Stimulated activated naive CD8-positive, alpha-beta T cell treated with anti-CD3 and anti-CD28 coated beads, Interleukin-15, amount 100 ng/mL, for 72 hours (primary cell): ENCODE data around the gene PLAU.

Experiments
- ATAC-seq: fragments of 150-1000 bp; cut with Tn5 transposase; 2 replicates; pipeline ENCODE4 v1.10.0; 2021; ENCODE audit warnings: mild to moderate bottlenecking, moderate library complexity
- DNase-seq, 2 donors: peaks; one replicate each; pipeline ENCODE4 v3.0.0; 2021 to 2022
- H3K27ac Mint-ChIP-seq, 2 donors: one replicate each; pipeline ENCODE4 v1.8.0; 2022; ENCODE audit warnings: mild to moderate bottlenecking in 2 of 2, mixed read lengths in 2 of 2, moderate library complexity in 2 of 2
- H3K27me3 Mint-ChIP-seq: one replicate; pipeline ENCODE4 v1.8.0; 2022; ENCODE audit warnings: mixed read lengths
- H3K4me1 Mint-ChIP-seq: one replicate; pipeline ENCODE4 v1.8.0; 2022; ENCODE audit warnings: mild to moderate bottlenecking, mixed read lengths
- H3K4me3 Mint-ChIP-seq, 2 donors: one replicate each; pipeline ENCODE4 v1.8.0; 2022; ENCODE audit warnings: mild to moderate bottlenecking in 2 of 2, mixed read lengths in 2 of 2, moderate library complexity in 1 of 2
- H3K9me3 Mint-ChIP-seq, 2 donors: one replicate each; pipeline ENCODE4 v1.8.0; 2022; ENCODE audit warnings: mixed read lengths in 2 of 2

The PLAU gene

GRCh38 chr10:73901261-73901660 is 9.7 kb upstream of the PLAU start:
- no peak for ATAC-seq
- Mint-ChIP-seq H3K27me3 (peaks cover 45% of the 10 kb centered on the region), H3K4me3 (no peak overlapping the region), H3K9me3 (no peaks in the 10 kb centered on the region), H3K27ac (no peak overlapping the region), H3K4me1 (no peaks in the 10 kb centered on the region)
- DNase-seq, result no peak

GRCh38 chr10:73902351-73902750 is 8.6 kb upstream of the PLAU start:
- no peaks in the 10 kb centered on the region for H3K9me3 Mint-ChIP-seq
- no peak for DNase-seq
- ATAC-seq, result no peak
- H3K27me3 Mint-ChIP-seq, result peaks cover 56% of the 10 kb centered on the region
- no peaks in the 10 kb centered on the region for H3K4me1 Mint-ChIP-seq
- no peak overlapping the region for H3K27ac Mint-ChIP-seq
- no peak overlapping the region for H3K4me3 Mint-ChIP-seq

GRCh38 chr10:73905256-73906020 is 5.5 kb upstream of the PLAU start:
- H3K27me3 Mint-ChIP-seq, result peaks cover 55% of the 10 kb centered on the region

GRCh38 chr10:73906524-73907447 is 4.1 kb upstream of the PLAU start:
- Mint-ChIP-seq H3K4me1 (peaks cover 41% of the 10 kb centered on the region), H3K27me3 (peaks cover 64% of the 10 kb centered on the region), H3K27ac (peak overlapping the region; percentile 44 to 67), H3K9me3 (no peaks in the 10 kb centered on the region), H3K4me3 (no peak overlapping the region)
- no peak for DNase-seq
- ATAC-seq, result no peak

More at GRCh38 chr10:73905256-73906020, 5.5 kb upstream of the PLAU start:
- Mint-ChIP-seq H3K9me3 (no peaks in the 10 kb centered on the region), H3K27ac (peak overlapping the region in 1 of 2 donors; percentile 88), H3K4me1 (peaks cover 29% of the 10 kb centered on the region), H3K4me3 (no peak overlapping the region)
- no peak for ATAC-seq
- DNase-seq, result no peak

GRCh38 chr10:73907841-73908517 is 3.0 kb upstream of the PLAU start:
- Mint-ChIP-seq H3K27me3 (peaks cover 68% of the 10 kb centered on the region), H3K4me1 (peaks cover 44% of the 10 kb centered on the region), H3K9me3 (no peaks in the 10 kb centered on the region), H3K27ac (no peak overlapping the region), H3K4me3 (peak overlapping the region; percentile 57 to 67)
- ATAC-seq, result no peak
- DNase-seq, result no peak

GRCh38 chr10:73908853-73909539 is 1.9 kb upstream of the PLAU start:
- ATAC-seq (peak; percentile 78), DNase-seq (peak; percentile 15 to 50)
- peaks cover 78% of the 10 kb centered on the region for H3K27me3 Mint-ChIP-seq
- H3K27ac Mint-ChIP-seq, result no peak overlapping the region
- peaks cover 44% of the 10 kb centered on the region for H3K4me1 Mint-ChIP-seq
- H3K4me3 Mint-ChIP-seq, result peak overlapping the region; percentile 57 to 67
- no peaks in the 10 kb centered on the region for H3K9me3 Mint-ChIP-seq

GRCh38 chr10:73909540-73910115 is 1.3 kb upstream of the PLAU start:
- peaks cover 44% of the 10 kb centered on the region for H3K4me1 Mint-ChIP-seq
- DNase-seq (no peak), ATAC-seq (no peak)
- H3K4me3 Mint-ChIP-seq, result peak overlapping the region in 1 of 2 donors; percentile 67
- H3K9me3 Mint-ChIP-seq, result no peaks in the 10 kb centered on the region
- peaks cover 84% of the 10 kb centered on the region for H3K27me3 Mint-ChIP-seq
- no peak overlapping the region for H3K27ac Mint-ChIP-seq

- ATAC-seq (peak; percentile 59), DNase-seq (peak; percentile 27 to 39)
- H3K27ac Mint-ChIP-seq, result peak overlapping the region in 1 of 2 donors; percentile 30
- no peaks in the 10 kb centered on the region for H3K9me3 Mint-ChIP-seq
- H3K4me1 Mint-ChIP-seq, result peaks cover 44% of the 10 kb centered on the region
- H3K27me3 Mint-ChIP-seq, result peaks cover 87% of the 10 kb centered on the region
- H3K4me3 Mint-ChIP-seq, result peak overlapping the region; percentile 82 to 89
These were observed 550 bp upstream of the PLAU start for GRCh38 chr10:73910401-73910763.

- peak; percentile 45 for ATAC-seq
- Mint-ChIP-seq H3K27me3 (peaks cover 87% of the 10 kb centered on the region), H3K4me3 (peak overlapping the region; percentile 94 to 97), H3K27ac (peak overlapping the region; percentile 41 to 94), H3K9me3 (no peaks in the 10 kb centered on the region), H3K4me1 (peaks cover 44% of the 10 kb centered on the region)
- no peak for DNase-seq
These were observed 647 bp downstream of the PLAU start for GRCh38 chr10:73911553-73912004.

GRCh38 chr10:73914036-73914435 is 3.1 kb downstream of the PLAU start:
- Mint-ChIP-seq H3K4me1 (peaks cover 30% of the 10 kb centered on the region), H3K4me3 (no peak overlapping the region), H3K27ac (peak overlapping the region in 1 of 2 donors; percentile 84), H3K9me3 (peaks cover 0 to 8% of the 10 kb centered on the region in 2 donors), H3K27me3 (peaks cover 79% of the 10 kb centered on the region)
- DNase-seq, result no peak
- no peak for ATAC-seq

- Mint-ChIP-seq H3K27me3 (peaks cover 78% of the 10 kb centered on the region), H3K9me3 (peaks cover 0 to 8% of the 10 kb centered on the region in 2 donors), H3K27ac (no peak overlapping the region), H3K4me1 (peaks cover 21% of the 10 kb centered on the region), H3K4me3 (no peak overlapping the region)
- ATAC-seq, result no peak
- DNase-seq, result no peak
These were observed 4.4 kb downstream of the PLAU start for GRCh38 chr10:73915206-73915851.

GRCh38 chr10:73916761-73917470 is 6.0 kb downstream of the PLAU start:
- Mint-ChIP-seq H3K27me3 (peaks cover 66% of the 10 kb centered on the region), H3K27ac (no peak overlapping the region), H3K4me3 (no peak overlapping the region), H3K9me3 (peaks cover 0 to 8% of the 10 kb centered on the region in 2 donors), H3K4me1 (peaks cover 13% of the 10 kb centered on the region)
- ATAC-seq, result no peak
- DNase-seq, result no peak

- no peak overlapping the region for H3K4me3 Mint-ChIP-seq
- H3K9me3 Mint-ChIP-seq, result peaks cover 0 to 8% of the 10 kb centered on the region in 2 donors
- no peak for DNase-seq
- peak overlapping the region in 1 of 2 donors; percentile 29 for H3K27ac Mint-ChIP-seq
- H3K4me1 Mint-ChIP-seq, result peaks cover 18% of the 10 kb centered on the region
- ATAC-seq, result no peak
- H3K27me3 Mint-ChIP-seq, result peaks cover 57% of the 10 kb centered on the region
These were observed 6.8 kb downstream of the PLAU start for GRCh38 chr10:73917566-73918305.
